Panc1 (cell line): ENCODE measurements around the gene ADAM22. TPM values are rescaled to one million over a fixed set of nuclear protein-coding genes. Genes with fewer than 3 reads are reported as not detected.

Experiments used
- ATAC-seq: fragments of 200-7000 bp; cut with Tn5 transposase; 2 replicates; pipeline ENCODE4 v1.9.1; 2020; ENCODE audit warnings: mild to moderate bottlenecking, moderate library complexity
- BruUV-seq: library from RNA; stranded (reverse); fragments of 400-500 nt; replicated peaks from 2 replicates; lab custom pipeline; 2021; lab: Mats Ljungman, UMichigan
- CTCF ChIA-PET: fragments of 300-600 bp; sonication (Branson Sonifier 250); formaldehyde crosslinking; loops from one replicate; lab custom pipeline; 2022; ENCODE audit warnings: antibody characterized with exemption; lab: Charles Lee
- POLR2A ChIA-PET: fragments of 300-600 bp; sonication (Branson Sonifier 250); formaldehyde crosslinking; loops from one replicate; lab custom pipeline; 2022; ENCODE audit warnings: antibody characterized with exemption; lab: Charles Lee
- DNase-seq: peaks from one replicate; pipeline ENCODE4 v3.0.0-alpha.2; 2010; ENCODE audit warnings: low read depth, low spot score
- H3K27ac ChIP-seq: 2 replicates; pipeline ENCODE4 v1.5.1; 2011; ENCODE audit warnings: mild to moderate bottlenecking, low read length, inconsistent platforms
- H3K27me3 ChIP-seq: fragments of 200-500 bp; sonication (Bioruptor generic); 2 replicates; pipeline ENCODE4 v1.6.0; 2014; ENCODE audit warnings: low read length, inconsistent platforms; ENCODE audit not compliant: control insufficient read depth, insufficient read depth
- H3K36me3 ChIP-seq: fragments of 200-500 bp; sonication (Bioruptor generic); 2 replicates; pipeline ENCODE4 v1.5.1; 2014; ENCODE audit warnings: inconsistent platforms, mild to moderate bottlenecking, low read length, moderate library complexity; ENCODE audit not compliant: control insufficient read depth, insufficient read depth
- H3K4me1 ChIP-seq: 2 replicates; pipeline ENCODE4 v1.5.1; 2011; ENCODE audit warnings: inconsistent platforms, mild to moderate bottlenecking, low read length, moderate library complexity; ENCODE audit not compliant: control insufficient read depth, insufficient read depth
- H3K4me3 ChIP-seq, 2 experiments: 2 replicates each; pipeline ENCODE4 v1.5.1; 2011 to 2012; ENCODE audit warnings: low read depth in 2 of 2, low read length in 2 of 2, mild to moderate bottlenecking in 2 of 2, inconsistent platforms in 1 of 2, moderate library complexity in 1 of 2
- H3K9me3 ChIP-seq: fragments of 200-500 bp; sonication (Bioruptor generic); 2 replicates; pipeline ENCODE4 v1.5.1; 2014; ENCODE audit warnings: low read depth, mild to moderate bottlenecking, inconsistent platforms, low read length, moderate library complexity; ENCODE audit not compliant: control insufficient read depth, insufficient read depth
- CTCF ChIP-seq: fragments of 450-650 bp; IDR thresholded peaks from 2 replicates; pipeline ENCODE4 v1.5.1; 2017; ENCODE audit warnings: mild to moderate bottlenecking
- POLR2AphosphoS5 ChIP-seq: IDR thresholded peaks from 2 replicates; pipeline ENCODE4 v1.6.1; 2012; ENCODE audit warnings: mild to moderate bottlenecking, low read depth, low read length, moderate library complexity
- SIN3A ChIP-seq: IDR thresholded peaks from 2 replicates; pipeline ENCODE4 v1.6.1; 2012; ENCODE audit warnings: low read depth, mild to moderate bottlenecking, low read length, moderate library complexity, borderline replicate concordance; ENCODE audit not compliant: insufficient read depth
- TCF7L2 ChIP-seq: IDR thresholded peaks from 2 replicates; pipeline ENCODE4 v1.6.1; 2011; ENCODE audit warnings: mild to moderate bottlenecking, low read depth, low read length, inconsistent platforms
- in situ Hi-C: cut with HindIII; loops from 2 replicates; pipeline ENCODE4 v1.10.0; 2016; ENCODE audit warnings: low sequenced_read_pairs, low pct_unique_long_range_greater_than_20kb
- intact Hi-C: fragments of 100-400 bp; cut with micrococcal nuclease; formaldehyde crosslinking; loops from one replicate; pipeline ENCODE4 v1.10.0; 2022; ENCODE audit not compliant: unreplicated experiment
- total RNA-seq: library from RNA; stranded (reverse); gene quantifications from one replicate; pipeline ENCODE4 v1.2.1, GENCODE V29; 2021; ENCODE audit not compliant: unreplicated experiment
- TF ChIP-seq, protein P1 (sequence below), 2 experiments: IDR thresholded peaks; 2 replicates each; pipeline ENCODE4 v1.6.1; 2011 to 2012; ENCODE audit warnings: low read depth in 2 of 2, control low read depth in 1 of 2, low read length in 1 of 2, mild to moderate bottlenecking in 1 of 2, moderate library complexity in 1 of 2; ENCODE audit not compliant: insufficient read depth in 1 of 2

Gene ADAM22
- total RNA-seq, 1 experiment from 2014 or later, result 4.2 TPM

DNA sequence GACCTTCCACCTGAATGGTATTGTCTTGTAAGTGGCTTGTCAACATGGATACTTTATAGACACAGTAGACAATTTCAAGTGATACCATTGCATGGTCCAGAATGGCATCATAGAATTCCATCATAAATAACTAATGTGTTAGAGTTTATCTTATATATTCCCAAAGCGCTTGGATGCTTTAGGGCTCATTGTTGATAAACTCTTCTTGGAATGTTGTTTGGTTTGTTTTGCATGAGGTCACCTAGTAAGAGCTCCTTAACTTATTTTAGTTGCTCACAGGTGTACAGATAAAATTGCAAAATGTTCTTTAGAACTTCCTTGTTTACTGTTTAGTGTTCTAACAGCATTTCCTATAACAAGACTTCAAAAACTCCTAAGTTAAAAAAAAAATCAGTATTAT lies 249.0 kb downstream of the ADAM22 start:
- ChIA-PET CTCF (no interaction called here), POLR2A (interaction anchor here (0.6 kb wide), 1 partner anchor 142 kb away, joined by 3 read pairs; no protein-coding TSS in a partner anchor)
- no peak for ATAC-seq
- in situ Hi-C loops, result no loop called here
- Histone ChIP-seq H3K36me3 (no peaks in the 10 kb centered on the region), H3K4me1 (no peaks in the 10 kb centered on the region), H3K9me3 (no peaks in the 10 kb centered on the region), H3K4me3 (no peak overlapping the region), H3K27ac (no peak overlapping the region), H3K27me3 (no peaks in the 10 kb centered on the region)
- DNase-seq, result no peak
- intact Hi-C loops, result no loop called here
- no TSS peak for BruUV-seq
- TF ChIP-seq CTCF (no peak), POLR2AphosphoS5 (no peak), SIN3A (no peak), TCF7L2 (no peak)
- TF ChIP-seq, protein P1, sequence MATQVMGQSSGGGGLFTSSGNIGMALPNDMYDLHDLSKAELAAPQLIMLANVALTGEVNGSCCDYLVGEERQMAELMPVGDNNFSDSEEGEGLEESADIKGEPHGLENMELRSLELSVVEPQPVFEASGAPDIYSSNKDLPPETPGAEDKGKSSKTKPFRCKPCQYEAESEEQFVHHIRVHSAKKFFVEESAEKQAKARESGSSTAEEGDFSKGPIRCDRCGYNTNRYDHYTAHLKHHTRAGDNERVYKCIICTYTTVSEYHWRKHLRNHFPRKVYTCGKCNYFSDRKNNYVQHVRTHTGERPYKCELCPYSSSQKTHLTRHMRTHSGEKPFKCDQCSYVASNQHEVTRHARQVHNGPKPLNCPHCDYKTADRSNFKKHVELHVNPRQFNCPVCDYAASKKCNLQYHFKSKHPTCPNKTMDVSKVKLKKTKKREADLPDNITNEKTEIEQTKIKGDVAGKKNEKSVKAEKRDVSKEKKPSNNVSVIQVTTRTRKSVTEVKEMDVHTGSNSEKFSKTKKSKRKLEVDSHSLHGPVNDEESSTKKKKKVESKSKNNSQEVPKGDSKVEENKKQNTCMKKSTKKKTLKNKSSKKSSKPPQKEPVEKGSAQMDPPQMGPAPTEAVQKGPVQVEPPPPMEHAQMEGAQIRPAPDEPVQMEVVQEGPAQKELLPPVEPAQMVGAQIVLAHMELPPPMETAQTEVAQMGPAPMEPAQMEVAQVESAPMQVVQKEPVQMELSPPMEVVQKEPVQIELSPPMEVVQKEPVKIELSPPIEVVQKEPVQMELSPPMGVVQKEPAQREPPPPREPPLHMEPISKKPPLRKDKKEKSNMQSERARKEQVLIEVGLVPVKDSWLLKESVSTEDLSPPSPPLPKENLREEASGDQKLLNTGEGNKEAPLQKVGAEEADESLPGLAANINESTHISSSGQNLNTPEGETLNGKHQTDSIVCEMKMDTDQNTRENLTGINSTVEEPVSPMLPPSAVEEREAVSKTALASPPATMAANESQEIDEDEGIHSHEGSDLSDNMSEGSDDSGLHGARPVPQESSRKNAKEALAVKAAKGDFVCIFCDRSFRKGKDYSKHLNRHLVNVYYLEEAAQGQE (IDR thresholded peaks at IDR 0.05; ENCODE audit: insufficient read depth in 1 of 2, low read depth in 2 of 2, low read length in 1 of 2), result no peak

DNA sequence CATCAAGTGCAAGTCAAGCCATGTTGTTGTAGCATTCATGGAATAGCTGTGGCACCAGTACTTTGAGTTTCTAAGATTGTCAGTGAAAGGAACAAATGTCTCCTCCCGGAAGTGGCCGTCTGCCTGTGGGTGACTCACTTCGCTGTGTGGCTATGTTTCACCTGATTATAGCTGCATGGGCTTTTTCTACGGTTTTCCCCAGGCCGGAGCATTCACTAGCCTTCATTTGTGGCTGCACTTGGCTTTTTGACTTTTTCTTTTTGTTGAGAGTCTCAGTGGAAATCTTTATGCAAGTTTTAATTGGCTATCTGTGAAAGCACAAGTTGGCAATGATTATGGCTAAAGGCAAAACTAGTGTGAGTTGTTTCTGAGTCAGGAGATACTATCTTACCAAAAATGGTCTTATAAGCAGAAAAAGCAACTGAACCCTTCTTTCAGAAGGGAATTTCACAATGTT lies 250.8 kb downstream of the ADAM22 start:
- POLR2A ChIA-PET, result interaction anchor here (0.7 kb wide), 1 partner anchor 356 kb away, joined by 4 read pairs; no protein-coding TSS in a partner anchor
- TF ChIP-seq POLR2AphosphoS5 (no peak), CTCF (no peak), SIN3A (no peak), TCF7L2 (no peak)
- TF ChIP-seq, protein P1 (IDR thresholded peaks at IDR 0.05; ENCODE audit: insufficient read depth in 1 of 2, low read depth in 2 of 2, low read length in 1 of 2), result no peak
- intact Hi-C loops, result no loop called here
- Histone ChIP-seq H3K4me1 (no peaks in the 10 kb centered on the region), H3K27ac (no peak overlapping the region), H3K9me3 (no peaks in the 10 kb centered on the region), H3K4me3 (no peak overlapping the region), H3K27me3 (no peaks in the 10 kb centered on the region), H3K36me3 (no peaks in the 10 kb centered on the region)
- BruUV-seq, result no TSS peak
- DNase-seq (peak; percentile 7), ATAC-seq (no peak)
- CTCF ChIA-PET, result no interaction called here
- in situ Hi-C loops, result no loop called here
